Suprapubic skin (tissue), 4 donors: ENCODE data around the gene UTS2B. TPM values are rescaled to one million over a fixed set of nuclear protein-coding genes. Genes with fewer than 3 reads are reported as not detected.

Experiments used
- DNase-seq, 2 donors: peaks; one replicate each; pipeline ENCODE4 v3.0.0-alpha.2; 2019; ENCODE audit warnings: low spot score in 2 of 2
- H3K27ac ChIP-seq: fragments of 200-600 bp; sonication (generic); one replicate; pipeline ENCODE4 v1.5.1; 2019
- H3K27me3 ChIP-seq: fragments of 200-600 bp; sonication (generic); one replicate; pipeline ENCODE4 v1.5.1; 2019
- H3K36me3 ChIP-seq: fragments of 200-600 bp; sonication (generic); one replicate; pipeline ENCODE4 v1.5.1; 2019
- H3K4me1 ChIP-seq: fragments of 200-600 bp; sonication (generic); one replicate; pipeline ENCODE4 v1.5.1; 2019
- H3K4me3 ChIP-seq: fragments of 200-600 bp; sonication (generic); one replicate; pipeline ENCODE4 v1.5.1; 2019; ENCODE audit warnings: mild to moderate bottlenecking
- H3K9me3 ChIP-seq: fragments of 200-600 bp; sonication (generic); one replicate; pipeline ENCODE4 v1.5.1; 2019
- CTCF ChIP-seq, 2 donors: fragments of 200-600 bp in 1 of 2; fragments of 450-650 bp in 1 of 2; sonication (generic) in 1 of 2; IDR thresholded peaks; one replicate each; pipeline ENCODE4 v1.5.1; 2016 to 2019; ENCODE audit warnings: antibody characterized with exemption in 2 of 2, mild to moderate bottlenecking in 1 of 2, moderate library complexity in 1 of 2
- EP300 ChIP-seq: sonication (generic); formaldehyde crosslinking; IDR thresholded peaks from one replicate; pipeline ENCODE4 v1.6.1; 2017; ENCODE audit warnings: antibody characterized with exemption
- POLR2A ChIP-seq, 2 donors: fragments of 450-650 bp; IDR thresholded peaks; one replicate each; pipeline ENCODE4 v1.6.1; 2017; ENCODE audit warnings: antibody characterized with exemption in 2 of 2, mild to moderate bottlenecking in 2 of 2, moderate library complexity in 2 of 2
- POLR2AphosphoS5 ChIP-seq, 3 donors: sonication (generic); formaldehyde crosslinking; IDR thresholded peaks; one replicate each; pipeline ENCODE4 v1.6.1; 2017; ENCODE audit warnings: antibody characterized with exemption in 3 of 3
- WGBS: methylation state at CpG from one replicate; pipeline ENCODE4 v1.1.5; 2018; 5-methylcytosine and 5-hydroxymethylcytosine counted together
- total RNA-seq, 4 donors: library from RNA; depleted of rRNA; stranded (reverse); fragments of >200 nt; gene quantifications; one replicate each; pipeline ENCODE4 v1.1.0, GENCODE V29; 2016

Gene UTS2B
- total RNA-seq, 4 donors from 2014 or later: 1.0 TPM; not detected in 3

GRCh38 chr3:191269289-191270085, 60.8 kb downstream of the UTS2B start:
- no peak for TF ChIP-seq POLR2AphosphoS5 (IDR thresholded peaks at IDR 0.05)
- TF ChIP-seq POLR2A (IDR thresholded peaks at IDR 0.05): no peak
- Histone ChIP-seq H3K27me3 (no peaks in the 10 kb centered on the region), H3K9me3 (no peaks in the 10 kb centered on the region), H3K4me1 (no peaks in the 10 kb centered on the region), H3K36me3 (no peaks in the 10 kb centered on the region), H3K27ac (no peak overlapping the region), H3K4me3 (no peak overlapping the region)
- DNase-seq: no peak
- 62% methylated on average over 5 of the region's 5 CpGs for WGBS

- Histone ChIP-seq H3K27me3 (no peaks in the 10 kb centered on the region), H3K4me1 (no peaks in the 10 kb centered on the region), H3K4me3 (no peak overlapping the region), H3K36me3 (no peaks in the 10 kb centered on the region), H3K9me3 (no peaks in the 10 kb centered on the region), H3K27ac (no peak overlapping the region)
- TF ChIP-seq CTCF (IDR thresholded peaks at IDR 0.05): no peak
- no peak for TF ChIP-seq POLR2A (IDR thresholded peaks at IDR 0.05)
- TF ChIP-seq POLR2AphosphoS5 (IDR thresholded peaks at IDR 0.05): no peak
- TF ChIP-seq EP300: no peak
- no peak for DNase-seq
These were observed 61.6 kb downstream of the UTS2B start for GRCh38 chr3:191268737-191269136.

GRCh38 chr3:191263850-191264249, 66.5 kb downstream of the UTS2B start:
- H3K4me1 ChIP-seq: no peaks in the 10 kb centered on the region
- no peaks in the 10 kb centered on the region for H3K27me3 ChIP-seq
- no peak for DNase-seq
- no peak overlapping the region for H3K4me3 ChIP-seq
- no peaks in the 10 kb centered on the region for H3K36me3 ChIP-seq
- no peak overlapping the region for H3K27ac ChIP-seq
- 84% methylated on average over 3 of the region's 3 CpGs for WGBS
- no peaks in the 10 kb centered on the region for H3K9me3 ChIP-seq
- TF ChIP-seq EP300: no peak
- no peak for TF ChIP-seq POLR2A (IDR thresholded peaks at IDR 0.05)
- TF ChIP-seq CTCF (IDR thresholded peaks at IDR 0.05): no peak
- no peak for TF ChIP-seq POLR2AphosphoS5 (IDR thresholded peaks at IDR 0.05)

- Histone ChIP-seq H3K4me1 (no peaks in the 10 kb centered on the region), H3K4me3 (no peak overlapping the region), H3K36me3 (no peaks in the 10 kb centered on the region), H3K9me3 (no peaks in the 10 kb centered on the region), H3K27ac (no peak overlapping the region), H3K27me3 (no peaks in the 10 kb centered on the region)
- no peak for DNase-seq
- TF ChIP-seq CTCF (IDR thresholded peaks at IDR 0.05): no peak
- TF ChIP-seq EP300: no peak
- no peak for TF ChIP-seq POLR2AphosphoS5 (IDR thresholded peaks at IDR 0.05)
- no peak for TF ChIP-seq POLR2A (IDR thresholded peaks at IDR 0.05)
These were observed 67.0 kb downstream of the UTS2B start for GRCh38 chr3:191263365-191263764.

- TF ChIP-seq POLR2A (IDR thresholded peaks at IDR 0.05) (no peak), CTCF (IDR thresholded peaks at IDR 0.05) (no peak), POLR2AphosphoS5 (IDR thresholded peaks at IDR 0.05) (no peak), EP300 (no peak)
These were observed 67.7 kb downstream of the UTS2B start for GRCh38 chr3:191262650-191263049.

GRCh38 chr3:191261304-191261638, 69.1 kb downstream of the UTS2B start:
- no peak for DNase-seq
- H3K4me3 ChIP-seq: no peak overlapping the region
- TF ChIP-seq CTCF (IDR thresholded peaks at IDR 0.05) (no peak), POLR2AphosphoS5 (IDR thresholded peaks at IDR 0.05) (no peak), POLR2A (IDR thresholded peaks at IDR 0.05) (no peak)
- no peaks in the 10 kb centered on the region for H3K4me1 ChIP-seq
- no peaks in the 10 kb centered on the region for H3K36me3 ChIP-seq
- no peaks in the 10 kb centered on the region for H3K27me3 ChIP-seq
- H3K27ac ChIP-seq: no peak overlapping the region
- H3K9me3 ChIP-seq: no peaks in the 10 kb centered on the region

More at GRCh38 chr3:191262650-191263049, 67.7 kb downstream of the UTS2B start:
- no peak for DNase-seq
- Histone ChIP-seq H3K4me3 (no peak overlapping the region), H3K4me1 (no peaks in the 10 kb centered on the region), H3K27me3 (no peaks in the 10 kb centered on the region), H3K9me3 (no peaks in the 10 kb centered on the region), H3K27ac (no peak overlapping the region), H3K36me3 (no peaks in the 10 kb centered on the region)
- 70% methylated on average over 1 of the region's 1 CpG for WGBS
